ENCODE data around the gene FAM13A.

DNA sequence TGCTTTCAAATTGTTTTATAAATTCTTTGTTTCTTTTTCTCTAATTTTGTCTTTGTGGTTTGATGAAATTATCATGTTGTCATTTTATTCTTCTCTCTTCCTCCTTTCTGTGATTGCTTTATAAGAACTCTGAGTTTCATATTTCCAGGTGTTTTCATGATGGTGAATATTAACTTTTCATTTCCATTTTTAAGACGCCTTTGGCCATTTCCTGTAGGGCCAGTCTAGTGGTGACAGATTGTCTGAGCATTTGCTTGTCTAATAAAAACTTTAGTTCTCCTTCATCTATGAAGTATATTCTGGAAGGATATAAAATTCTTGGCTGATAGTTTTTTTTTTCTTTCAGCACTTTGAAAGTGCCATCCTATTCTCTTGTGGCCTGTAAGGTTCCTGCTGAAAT is 128.1 kb downstream of the FAM13A start:
- TF ChIP-seq POLR2A (IDR thresholded peaks at IDR 0.05; ENCODE audit: extremely low read depth, insufficient read length) (no peak), MYC (IDR thresholded peaks at IDR 0.05; ENCODE audit: low read depth, low read length) (no peak)
- TF ChIP-seq, protein P1, sequence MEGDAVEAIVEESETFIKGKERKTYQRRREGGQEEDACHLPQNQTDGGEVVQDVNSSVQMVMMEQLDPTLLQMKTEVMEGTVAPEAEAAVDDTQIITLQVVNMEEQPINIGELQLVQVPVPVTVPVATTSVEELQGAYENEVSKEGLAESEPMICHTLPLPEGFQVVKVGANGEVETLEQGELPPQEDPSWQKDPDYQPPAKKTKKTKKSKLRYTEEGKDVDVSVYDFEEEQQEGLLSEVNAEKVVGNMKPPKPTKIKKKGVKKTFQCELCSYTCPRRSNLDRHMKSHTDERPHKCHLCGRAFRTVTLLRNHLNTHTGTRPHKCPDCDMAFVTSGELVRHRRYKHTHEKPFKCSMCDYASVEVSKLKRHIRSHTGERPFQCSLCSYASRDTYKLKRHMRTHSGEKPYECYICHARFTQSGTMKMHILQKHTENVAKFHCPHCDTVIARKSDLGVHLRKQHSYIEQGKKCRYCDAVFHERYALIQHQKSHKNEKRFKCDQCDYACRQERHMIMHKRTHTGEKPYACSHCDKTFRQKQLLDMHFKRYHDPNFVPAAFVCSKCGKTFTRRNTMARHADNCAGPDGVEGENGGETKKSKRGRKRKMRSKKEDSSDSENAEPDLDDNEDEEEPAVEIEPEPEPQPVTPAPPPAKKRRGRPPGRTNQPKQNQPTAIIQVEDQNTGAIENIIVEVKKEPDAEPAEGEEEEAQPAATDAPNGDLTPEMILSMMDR (IDR thresholded peaks at IDR 0.05; ENCODE audit: low read depth, low read length), result no peak
- TF ChIP-seq, protein P2, sequence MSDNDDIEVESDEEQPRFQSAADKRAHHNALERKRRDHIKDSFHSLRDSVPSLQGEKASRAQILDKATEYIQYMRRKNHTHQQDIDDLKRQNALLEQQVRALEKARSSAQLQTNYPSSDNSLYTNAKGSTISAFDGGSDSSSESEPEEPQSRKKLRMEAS (IDR thresholded peaks at IDR 0.05; ENCODE audit: low read depth, low read length), result no peak
